NCI-H2029 treated with DMSO at 0.1 percent for 48 hours (cell line): ENCODE results near the gene ARID3A.

Experiments
- DNase-seq: peaks from one replicate; lab custom pipeline; 2025; lab: John Stamatoyannopoulos, UW

The ARID3A gene

DNA sequence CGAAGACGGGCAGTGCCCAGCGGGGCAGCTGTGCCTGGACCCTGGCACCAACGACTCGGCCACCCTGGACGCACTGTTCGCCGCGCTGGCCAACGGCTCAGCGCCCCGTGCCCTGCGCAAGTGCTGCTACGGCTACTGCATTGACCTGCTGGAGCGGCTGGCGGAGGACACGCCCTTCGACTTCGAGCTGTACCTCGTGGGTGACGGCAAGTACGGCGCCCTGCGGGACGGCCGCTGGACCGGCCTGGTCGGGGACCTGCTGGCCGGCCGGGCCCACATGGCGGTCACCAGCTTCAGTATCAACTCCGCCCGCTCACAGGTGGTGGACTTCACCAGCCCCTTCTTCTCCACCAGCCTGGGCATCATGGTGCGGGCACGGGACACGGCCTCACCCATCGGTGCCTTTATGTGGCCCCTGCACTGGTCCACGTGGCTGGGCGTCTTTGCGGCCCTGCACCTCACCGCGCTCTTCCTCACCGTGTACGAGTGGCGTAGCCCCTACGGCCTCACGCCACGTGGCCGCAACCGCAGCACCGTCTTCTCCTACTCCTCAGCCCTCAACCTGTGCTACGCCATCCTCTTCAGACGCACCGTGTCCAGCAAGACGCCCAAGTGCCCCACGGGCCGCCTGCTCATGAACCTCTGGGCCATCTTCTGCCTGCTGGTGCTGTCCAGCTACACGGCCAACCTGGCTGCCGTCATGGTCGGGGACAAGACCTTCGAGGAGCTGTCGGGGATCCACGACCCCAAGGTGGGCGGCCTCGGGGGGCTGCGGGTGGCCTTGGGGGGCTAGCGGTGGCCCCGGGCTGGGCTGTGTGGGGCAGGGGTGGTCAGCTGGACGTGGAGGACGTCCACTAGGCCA lies 79.2 kb downstream of the ARID3A start:
- no peak for DNase-seq

DNA sequence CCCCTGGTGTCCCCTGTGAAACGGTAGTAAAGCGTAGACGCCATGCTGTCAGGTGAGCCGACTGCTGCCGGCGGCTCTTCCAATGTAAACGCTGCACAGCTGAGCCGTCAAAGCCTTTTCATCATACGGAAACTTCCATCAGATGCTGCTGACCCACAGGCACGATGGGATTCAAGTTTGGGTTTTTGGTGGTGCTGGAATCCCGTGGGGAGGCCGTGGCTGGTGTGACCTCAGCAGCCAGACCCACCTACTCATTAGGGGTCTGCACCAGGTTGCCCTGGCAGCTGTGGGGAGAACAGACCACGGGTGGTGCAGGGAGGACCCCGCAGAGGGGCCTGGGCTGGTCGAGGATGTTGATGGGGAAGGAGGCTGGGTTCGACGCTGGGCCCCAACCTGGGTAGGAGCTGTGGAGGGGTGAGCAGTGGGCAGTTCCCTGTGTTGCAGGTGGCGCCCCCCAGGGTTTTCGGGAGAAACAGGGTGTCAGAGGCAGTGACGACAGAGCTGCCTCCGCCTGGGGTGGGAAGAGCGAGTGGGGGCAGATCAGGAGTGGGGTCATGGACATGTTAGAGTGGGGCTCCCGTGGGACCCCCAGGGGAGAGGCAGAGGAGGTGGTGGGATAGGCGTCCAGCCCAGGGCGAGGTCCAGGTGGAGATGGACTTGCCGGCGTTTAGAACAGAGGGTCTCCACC lies 81.0 kb downstream of the ARID3A start:
- DNase-seq, result no peak

GRCh38 chr19:1007399-1008251 lies 81.8 kb downstream of the ARID3A start:
- DNase-seq, result no peak

DNA sequence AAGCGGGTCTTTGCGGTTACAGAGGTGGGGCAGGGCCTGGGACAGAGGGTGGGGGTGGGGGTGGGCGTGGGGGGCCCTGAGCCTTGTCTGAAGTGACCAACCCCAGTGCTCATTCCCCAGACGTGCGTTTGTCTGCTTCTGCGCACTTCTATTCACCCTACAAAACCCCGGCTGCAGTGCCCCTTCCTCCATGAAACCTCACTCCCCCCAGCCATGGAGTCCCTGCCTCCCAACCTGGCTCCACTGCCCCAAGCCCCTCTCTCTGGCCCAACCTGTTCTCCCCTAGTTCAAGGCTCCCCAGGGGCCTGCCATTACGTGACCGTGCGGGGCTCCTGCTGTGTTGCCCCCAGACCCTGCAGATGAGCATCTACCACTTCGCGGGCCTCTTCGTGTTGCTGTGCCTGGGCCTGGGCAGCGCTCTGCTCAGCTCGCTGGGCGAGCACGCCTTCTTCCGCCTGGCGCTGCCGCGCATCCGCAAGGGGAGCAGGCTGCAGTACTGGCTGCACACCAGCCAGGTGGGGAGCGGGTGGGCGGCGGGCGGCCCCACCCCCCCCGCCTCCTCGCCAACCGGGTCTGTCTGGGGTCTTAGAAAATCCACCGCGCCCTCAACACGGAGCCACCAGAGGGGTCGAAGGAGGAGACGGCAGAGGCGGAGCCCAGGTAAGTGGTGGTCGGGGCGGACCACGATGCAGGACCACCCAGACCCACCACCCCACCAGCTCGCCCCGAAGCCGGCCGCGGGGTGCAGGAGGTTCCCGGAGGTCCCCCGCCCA lies 82.6 kb downstream of the ARID3A start:
- no peak for DNase-seq

GRCh38 chr19:1009041-1009980 lies 83.5 kb downstream of the ARID3A start:
- DNase-seq, result no peak

GRCh38 chr19:1009981-1010538 lies 84.2 kb downstream of the ARID3A start:
- DNase-seq, result no peak

GRCh38 chr19:1010586-1011510 lies 85.0 kb downstream of the ARID3A start:
- DNase-seq, result no peak

GRCh38 chr19:1011831-1012333 lies 86.0 kb downstream of the ARID3A start:
- DNase-seq, result no peak

DNA sequence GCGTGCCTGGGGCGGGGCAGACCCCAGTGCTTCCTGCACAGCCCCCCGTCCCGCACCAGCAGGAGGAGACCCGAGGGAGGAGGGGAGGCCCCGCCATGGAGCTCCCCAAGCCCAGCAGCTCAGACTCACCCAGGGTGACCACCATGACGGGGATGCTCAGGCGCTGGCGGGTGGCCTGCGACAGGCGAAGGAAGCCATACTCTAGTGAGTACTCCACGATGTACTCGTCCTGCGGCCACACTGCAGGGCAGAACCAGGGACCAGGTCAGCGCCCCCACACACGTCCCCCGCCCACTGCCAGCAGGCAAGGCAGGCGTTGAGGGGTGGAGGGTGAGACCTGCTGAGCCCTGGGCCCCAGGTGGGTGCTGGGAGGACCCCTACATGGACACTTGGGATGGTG lies 86.5 kb downstream of the ARID3A start:
- DNase-seq, result no peak

GRCh38 chr19:1013218-1013617 lies 87.4 kb downstream of the ARID3A start:
- DNase-seq, result no peak

- DNase-seq, result no peak
Measured at GRCh38 chr19:1014161-1015060, 88.6 kb downstream of the ARID3A start.

DNA sequence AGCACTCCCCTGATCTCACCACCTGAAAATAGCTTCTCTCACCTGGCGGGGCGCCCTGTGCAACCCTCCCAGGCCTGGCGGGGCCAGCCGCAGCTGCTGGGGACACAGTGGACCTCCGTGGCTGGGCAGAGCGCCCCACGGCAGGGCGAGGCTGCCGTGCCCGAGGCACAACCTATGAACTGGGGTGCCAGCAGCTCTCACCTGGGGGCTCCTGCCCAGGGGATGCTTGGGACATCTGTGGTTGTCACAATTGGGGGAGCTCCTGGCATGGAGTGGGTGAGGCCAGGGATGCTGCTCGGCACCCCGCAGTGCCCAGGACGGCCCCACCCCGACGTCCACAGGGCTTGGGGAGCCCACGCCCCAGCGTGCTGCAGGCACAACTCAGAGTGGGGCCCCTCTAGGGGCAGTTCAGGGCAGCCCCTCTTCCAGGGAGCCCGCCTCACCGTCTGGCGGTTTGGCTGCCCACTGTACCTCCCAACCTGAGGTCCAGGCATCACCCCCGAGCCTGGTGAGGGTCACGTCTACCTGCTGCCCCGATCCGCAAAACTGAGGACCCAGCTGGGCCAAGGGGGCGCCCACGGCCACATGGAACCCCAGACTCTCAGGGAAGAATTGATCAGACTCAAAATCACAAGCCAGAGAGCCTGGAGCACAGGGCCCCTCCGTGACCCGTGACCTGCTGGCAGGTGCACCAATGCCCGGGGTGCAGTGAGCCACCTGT lies 89.4 kb downstream of the ARID3A start:
- DNase-seq, result no peak

DNA sequence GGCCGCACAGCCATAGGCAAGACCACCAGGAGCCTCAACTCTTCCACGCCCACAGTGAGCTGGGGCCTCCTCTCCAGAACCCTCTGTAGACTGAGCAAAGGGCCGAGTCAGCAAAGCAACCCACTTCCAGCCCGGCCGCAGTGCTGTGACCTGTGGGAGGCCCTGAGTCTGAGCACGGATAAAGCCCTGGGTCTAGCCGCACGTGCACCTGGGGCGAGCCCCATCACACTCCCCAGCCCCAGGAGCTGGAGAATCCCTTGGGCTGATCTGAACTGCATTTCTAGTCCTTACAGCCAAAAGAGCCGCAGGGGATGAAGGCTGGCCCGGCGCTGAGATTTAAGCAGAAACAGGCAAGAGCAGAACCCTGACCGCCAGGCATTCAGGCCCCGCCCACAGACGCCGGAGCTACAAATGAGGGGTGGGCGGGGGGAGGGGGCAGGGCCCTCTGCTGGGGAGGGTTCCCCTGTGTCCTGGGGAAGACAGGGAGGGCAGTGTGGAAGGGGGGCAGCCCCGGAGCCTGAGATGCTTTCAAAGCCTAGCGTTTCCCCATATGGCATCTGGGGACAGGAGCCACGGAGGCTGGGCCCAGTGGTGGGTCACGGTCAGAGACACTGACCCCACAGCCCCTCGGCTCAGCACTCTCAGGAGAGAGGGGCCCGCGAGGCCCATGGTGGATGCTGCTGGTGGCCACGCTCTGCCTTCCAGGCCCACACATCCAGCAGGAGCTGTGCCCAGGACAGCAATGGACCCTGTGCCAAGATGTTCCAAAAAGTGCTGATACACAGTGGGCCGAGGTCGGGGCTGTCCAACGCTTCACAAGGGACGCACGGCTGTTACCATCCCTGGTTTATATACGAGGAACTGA lies 90.2 kb downstream of the ARID3A start:
- DNase-seq, result no peak

DNA sequence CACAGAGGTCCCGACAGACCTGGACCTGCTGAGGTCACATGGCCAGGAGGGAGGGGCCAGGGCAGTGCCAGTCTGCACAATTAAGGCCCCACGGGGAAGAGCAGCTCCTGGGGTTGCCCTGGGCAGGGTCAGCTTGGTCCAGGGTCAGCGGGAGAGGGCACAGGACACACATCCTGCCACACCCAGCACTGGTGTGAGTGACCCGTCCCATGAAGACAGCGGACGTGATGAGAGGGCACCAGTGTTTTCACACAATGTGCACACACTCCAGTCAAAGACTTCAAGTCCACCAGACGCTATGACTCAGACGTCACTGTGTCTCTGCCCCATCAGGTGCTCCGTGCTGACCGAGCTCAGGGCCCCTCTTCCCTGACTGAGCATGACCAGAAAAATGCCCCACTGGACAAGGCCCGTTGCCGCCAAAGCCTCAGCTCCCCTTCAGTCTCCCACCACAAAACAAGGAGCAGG lies 90.8 kb downstream of the ARID3A start:
- DNase-seq, result no peak

DNA sequence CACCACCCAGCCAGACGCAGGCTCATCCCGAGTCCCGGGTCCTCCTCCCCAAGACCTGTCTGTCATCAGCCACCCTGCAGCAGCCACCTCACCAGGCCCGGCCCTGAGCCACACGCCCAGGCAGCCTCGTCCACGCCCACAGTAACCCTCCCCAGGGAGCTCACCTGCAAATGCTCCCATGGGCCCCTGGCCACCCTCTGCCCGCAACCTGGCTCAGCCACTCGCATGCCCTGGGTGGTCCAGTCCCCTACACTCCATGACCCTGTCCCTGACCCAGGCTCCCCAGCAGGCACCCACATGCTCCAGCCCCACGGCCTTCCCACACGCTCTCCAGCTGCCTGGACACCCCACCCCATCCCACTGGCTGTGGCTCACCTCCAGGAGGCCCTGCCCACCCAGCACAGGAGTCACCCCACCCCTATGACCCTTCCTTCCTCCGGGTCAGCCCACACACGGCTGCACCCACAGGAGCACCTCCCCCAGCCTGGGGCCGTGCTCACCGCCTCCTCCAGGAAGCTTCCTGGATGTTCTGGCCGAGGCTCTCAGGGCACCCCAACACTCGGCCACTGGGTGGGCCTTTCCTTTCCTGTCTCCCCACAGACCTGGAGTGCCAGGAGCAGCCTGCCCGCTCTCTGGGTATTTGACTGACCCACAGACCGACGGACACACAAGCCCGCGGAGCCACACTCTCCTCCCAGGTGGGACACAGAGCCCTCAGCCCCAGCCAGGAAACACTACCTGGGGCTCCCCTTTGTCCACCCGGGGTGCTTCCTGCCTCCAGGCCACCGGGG lies 91.5 kb downstream of the ARID3A start:
- DNase-seq, result no peak
